SK-N-SH (cell line): ENCODE results near the gene TTC23. TPM values are rescaled to one million over a fixed set of nuclear protein-coding genes. Genes with fewer than 3 reads are reported as not detected.
A peak's percentile ranks its signal among the peaks of the same experiment; 100 is the strongest.

Source experiments
- CTCF ChIA-PET: fragments of 300-600, 350-600 bp; formaldehyde crosslinking; extraction: SDS; loops from one replicate; lab custom pipeline; 2021; lab: Yijun Ruan, JAX
- POLR2A ChIA-PET: fragments of 350-600 bp; sonication (Branson Sonifier 250); formaldehyde crosslinking; extraction: SDS; loops from one replicate; lab custom pipeline; 2020; ENCODE audit warnings: antibody characterized with exemption, inconsistent platforms; lab: Yijun Ruan, JAX
- DNase-seq: peaks from one replicate; pipeline ENCODE4 v3.0.0; 2012
- H2AFZ ChIP-seq: fragments of 200-600 bp; sonication (generic); 2 replicates; pipeline ENCODE4 v1.8.1; 2016; ENCODE audit warnings: antibody characterized with exemption, mild to moderate bottlenecking, low read depth
- H3F3A ChIP-seq: fragments of 200-600 bp; sonication (generic); replicated peaks from 2 replicates; pipeline ENCODE3; 2016; ENCODE audit warnings: antibody characterized with exemption, mild to moderate bottlenecking; ENCODE audit not compliant: insufficient read depth
- H3K27ac ChIP-seq, 2 experiments: fragments of 200-500 bp in 1 of 2; fragments of 200-600 bp in 1 of 2; sonication (Bioruptor generic) in 1 of 2; sonication (generic), shearing (Covaris generic) in 1 of 2; 2 replicates each; pipeline versions ENCODE4 v1.5.1 to v1.6.1; 2014 to 2016; ENCODE audit warnings: low read depth in 2 of 2, inconsistent platforms in 1 of 2, low read length in 1 of 2, mild to moderate bottlenecking in 1 of 2, mixed read lengths in 1 of 2
- H3K27me3 ChIP-seq: fragments of 200-600 bp; sonication (generic), shearing (Covaris generic); 2 replicates; pipeline ENCODE4 v1.6.1; 2016; ENCODE audit warnings: mixed run types; ENCODE audit not compliant: insufficient read depth
- H3K36me3 ChIP-seq, 2 experiments: fragments of 200-500 bp in 1 of 2; fragments of 200-600 bp in 1 of 2; sonication (Bioruptor generic) in 1 of 2; sonication (generic) in 1 of 2; replicated peaks in 1 of 2; 2 replicates each; pipeline versions ENCODE3 to v1.5.1; 2014 to 2016; ENCODE audit warnings: low read length in 1 of 2, mild to moderate bottlenecking in 1 of 2; ENCODE audit not compliant: insufficient read depth in 2 of 2, control insufficient read depth in 1 of 2
- H3K4me1 ChIP-seq, 2 experiments: fragments of 200-500 bp in 1 of 2; fragments of 200-600 bp in 1 of 2; sonication (Bioruptor generic) in 1 of 2; sonication (generic), shearing (Covaris generic) in 1 of 2; 2 replicates each; pipeline versions ENCODE4 v1.5.1 to v1.6.1; 2014 to 2016; ENCODE audit warnings: low read depth in 1 of 2, low read length in 1 of 2, mixed run types in 1 of 2; ENCODE audit not compliant: insufficient read depth in 2 of 2, control insufficient read depth in 1 of 2
- H3K4me2 ChIP-seq: fragments of 200-600 bp; sonication (generic), shearing (Covaris generic); 2 replicates; pipeline ENCODE4 v1.6.1; 2017; ENCODE audit warnings: mixed run types
- H3K4me3 ChIP-seq, 2 experiments: fragments of 200-500 bp in 1 of 2; fragments of 200-600 bp in 1 of 2; sonication (Bioruptor generic) in 1 of 2; sonication (generic), shearing (Covaris generic) in 1 of 2; 2 replicates each; pipeline versions ENCODE4 v1.5.1 to v1.8.1; 2014 to 2016; ENCODE audit warnings: low read depth in 2 of 2, inconsistent platforms in 1 of 2, low read length in 1 of 2, mild to moderate bottlenecking in 1 of 2, mixed read lengths in 1 of 2, moderate library complexity in 1 of 2
- H3K79me2 ChIP-seq: fragments of 200-600 bp; sonication (generic); 2 replicates; pipeline ENCODE4 v1.8.1; 2017; ENCODE audit warnings: mild to moderate bottlenecking; ENCODE audit not compliant: insufficient read depth
- H3K9ac ChIP-seq: fragments of 200-600 bp; sonication (generic); 2 replicates; pipeline ENCODE4 v1.6.1; 2017; ENCODE audit warnings: mixed run types
- H3K9me2 ChIP-seq: fragments of 200-600 bp; sonication (generic); 2 replicates; pipeline ENCODE4 v1.6.1; 2017; ENCODE audit warnings: mixed run types
- H3K9me3 ChIP-seq: fragments of 200-600 bp; sonication (generic); 2 replicates; pipeline ENCODE4 v1.6.1; 2017; ENCODE audit warnings: mixed run types, mild to moderate bottlenecking, moderate library complexity
- H4K20me1 ChIP-seq: fragments of 200-600 bp; sonication (generic); 2 replicates; pipeline ENCODE4 v1.6.1; 2017; ENCODE audit warnings: mild to moderate bottlenecking, mixed run types; ENCODE audit not compliant: insufficient read depth
- CTCF ChIP-seq: fragments of 200-600 bp; sonication (generic); IDR thresholded peaks from 2 replicates; pipeline ENCODE4 v1.6.1; 2017; ENCODE audit warnings: antibody characterized with exemption, mild to moderate bottlenecking, moderate library complexity
- ELF1 ChIP-seq: IDR thresholded peaks from 2 replicates; pipeline ENCODE4 v1.4.0; 2012
- EP300 ChIP-seq, 2 experiments: IDR thresholded peaks; 2 replicates each; pipeline versions ENCODE4 v1.4.0 to v1.6.1; 2012; ENCODE audit warnings: borderline replicate concordance in 1 of 2, low read depth in 1 of 2, low read length in 1 of 2
- EZH2phosphoT487 ChIP-seq: fragments of 200-600 bp; sonication (generic); IDR thresholded peaks from 2 replicates; pipeline ENCODE4 v1.6.1; 2017; ENCODE audit warnings: low read depth, mixed run types, mild to moderate bottlenecking, antibody characterized with exemption, moderate library complexity, borderline replicate concordance
- FOSL2 ChIP-seq: IDR thresholded peaks from 2 replicates; pipeline ENCODE4 v1.4.0; 2012; ENCODE audit warnings: low read depth, mild to moderate bottlenecking, moderate library complexity, borderline replicate concordance
- IRF3 ChIP-seq: fragments of 150-350 bp; IDR thresholded peaks from 2 replicates; pipeline ENCODE4 v1.6.1; 2016; ENCODE audit warnings: mild to moderate bottlenecking, low read depth, low read length
- MEF2A ChIP-seq: IDR thresholded peaks from 2 replicates; pipeline ENCODE4 v1.4.0; 2012; ENCODE audit warnings: low read depth, borderline replicate concordance
- NFIC ChIP-seq: IDR thresholded peaks from 2 replicates; pipeline ENCODE4 v1.4.0; 2012; ENCODE audit warnings: borderline replicate concordance
- POLR2AphosphoS5 ChIP-seq: IDR thresholded peaks from 2 replicates; pipeline ENCODE4 v1.6.1; 2012; ENCODE audit warnings: low read depth, low read length
- RAD21 ChIP-seq: IDR thresholded peaks from 2 replicates; pipeline ENCODE4 v1.6.1; 2012; ENCODE audit warnings: mild to moderate bottlenecking, low read length
- RCOR1 ChIP-seq: fragments of 150-350 bp; IDR thresholded peaks from 2 replicates; pipeline ENCODE4 v1.6.1; 2017; ENCODE audit warnings: antibody characterized with exemption, low read length
- REST ChIP-seq: IDR thresholded peaks from 2 replicates; pipeline ENCODE4 v1.6.1; 2012; ENCODE audit warnings: mild to moderate bottlenecking, low read depth, low read length, moderate library complexity
- SMC3 ChIP-seq: IDR thresholded peaks from 2 replicates; pipeline ENCODE4 v1.6.1; 2012; ENCODE audit warnings: low read depth, low read length, improper control_type of control experiment
- TAF1 ChIP-seq: IDR thresholded peaks from 2 replicates; pipeline ENCODE4 v1.6.1; 2012; ENCODE audit warnings: low read depth, mild to moderate bottlenecking, low read length, moderate library complexity, borderline replicate concordance
- TCF12 ChIP-seq: IDR thresholded peaks from 2 replicates; pipeline ENCODE4 v1.4.0; 2012
- USF2 ChIP-seq: fragments of 150-350 bp; IDR thresholded peaks from 2 replicates; pipeline ENCODE4 v1.6.1; 2017; ENCODE audit warnings: antibody characterized with exemption, low read length, low read depth, borderline replicate concordance
- WGBS: methylation state at CpG from one replicate; pipeline ENCODE4 v1.1.6; 2017; ENCODE audit warnings: low lambda C conversion rate; 5-methylcytosine and 5-hydroxymethylcytosine counted together
- polyA plus RNA-seq, 3 experiments: library from polyadenylated mRNA; depleted of rRNA; stranded (reverse); fragments of >200 nt; gene quantifications; 2 replicates each; pipeline ENCODE4 v1.2.3, GENCODE V29; 2012

The TTC23 gene
- polyA plus RNA-seq, 1 of the 3 experiments (the other 2 are of a cell fraction) = 0.79 TPM

- CTCF ChIA-PET = interaction anchor here (1.8 to 3.0 kb wide), 2 partner anchors 36 to 73 kb away, joined by 5 to 7 read pairs; partner anchors contain the start of gene SYNM
- H3K4me1 ChIP-seq = peaks cover 12 to 15% of the 10 kb centered on the region in 2 experiments; a peak in 3 of 4 replicates
- H3F3A ChIP-seq = peaks cover 6% of the 10 kb centered on the region
- H3K36me3 ChIP-seq = no peaks in the 10 kb centered on the region
- TF ChIP-seq EP300 (IDR thresholded peaks at IDR 0.05; ENCODE audit: borderline replicate concordance in 1 of 2, low read depth in 1 of 2, low read length in 1 of 2) (no peak), ELF1 (no peak), NFIC (no peak), EZH2phosphoT487 (no peak), CTCF (no peak), MEF2A (no peak), REST (no peak), SMC3 (no peak), TAF1 (no peak), FOSL2 (no peak), POLR2AphosphoS5 (no peak), TCF12 (no peak), IRF3 (no peak), USF2 (no peak), RCOR1 (no peak), RAD21 (no peak)
- 0 out of 2 replicates have a peak overlapping the region, but pooled peaks have one; percentile 48 for H2AFZ ChIP-seq
- no peaks in the 10 kb centered on the region for H4K20me1 ChIP-seq
- no peak overlapping the region for H3K4me3 ChIP-seq
- no peak for DNase-seq
- H3K4me2 ChIP-seq = no peak overlapping the region
- WGBS = 95% methylated on average over 2 of the region's 2 CpGs
- no peak overlapping the region for H3K27ac ChIP-seq
- no peaks in the 10 kb centered on the region for H3K9me2 ChIP-seq
- POLR2A ChIA-PET = no interaction called here
- H3K79me2 ChIP-seq = no peaks in the 10 kb centered on the region
- no peaks in the 10 kb centered on the region for H3K27me3 ChIP-seq
- H3K9ac ChIP-seq = no peak overlapping the region
- no peaks in the 10 kb centered on the region for H3K9me3 ChIP-seq
Measured at GRCh38 chr15:99177679-99178078, 71.7 kb downstream of the TTC23 start.
